Measurements from ENCODE around the gene KIF26A.

- TF ChIP-seq, protein P1, sequence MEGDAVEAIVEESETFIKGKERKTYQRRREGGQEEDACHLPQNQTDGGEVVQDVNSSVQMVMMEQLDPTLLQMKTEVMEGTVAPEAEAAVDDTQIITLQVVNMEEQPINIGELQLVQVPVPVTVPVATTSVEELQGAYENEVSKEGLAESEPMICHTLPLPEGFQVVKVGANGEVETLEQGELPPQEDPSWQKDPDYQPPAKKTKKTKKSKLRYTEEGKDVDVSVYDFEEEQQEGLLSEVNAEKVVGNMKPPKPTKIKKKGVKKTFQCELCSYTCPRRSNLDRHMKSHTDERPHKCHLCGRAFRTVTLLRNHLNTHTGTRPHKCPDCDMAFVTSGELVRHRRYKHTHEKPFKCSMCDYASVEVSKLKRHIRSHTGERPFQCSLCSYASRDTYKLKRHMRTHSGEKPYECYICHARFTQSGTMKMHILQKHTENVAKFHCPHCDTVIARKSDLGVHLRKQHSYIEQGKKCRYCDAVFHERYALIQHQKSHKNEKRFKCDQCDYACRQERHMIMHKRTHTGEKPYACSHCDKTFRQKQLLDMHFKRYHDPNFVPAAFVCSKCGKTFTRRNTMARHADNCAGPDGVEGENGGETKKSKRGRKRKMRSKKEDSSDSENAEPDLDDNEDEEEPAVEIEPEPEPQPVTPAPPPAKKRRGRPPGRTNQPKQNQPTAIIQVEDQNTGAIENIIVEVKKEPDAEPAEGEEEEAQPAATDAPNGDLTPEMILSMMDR (IDR thresholded peaks at IDR 0.05; ENCODE audit: low read length), result no peak
- no peak for TF ChIP-seq EZH2 (IDR thresholded peaks at IDR 0.05; ENCODE audit: borderline replicate concordance, low read length)
Measured at GRCh38 chr14:104117341-104118005, 20.9 kb upstream of the KIF26A start.

Measured in OCI-LY1 (cell line).